ENCODE data around the gene TBPL1. TPM values are rescaled to one million over a fixed set of nuclear protein-coding genes. Genes with fewer than 3 reads are reported as not detected.

The TBPL1 gene
- total and polyA plus RNA-seq, 10 of the 15 experiments (the other 5 are each of a cell fraction or from before 2014, with no cell fraction given) = 34.6 to 71.2 (median 43.0) TPM

DNA sequence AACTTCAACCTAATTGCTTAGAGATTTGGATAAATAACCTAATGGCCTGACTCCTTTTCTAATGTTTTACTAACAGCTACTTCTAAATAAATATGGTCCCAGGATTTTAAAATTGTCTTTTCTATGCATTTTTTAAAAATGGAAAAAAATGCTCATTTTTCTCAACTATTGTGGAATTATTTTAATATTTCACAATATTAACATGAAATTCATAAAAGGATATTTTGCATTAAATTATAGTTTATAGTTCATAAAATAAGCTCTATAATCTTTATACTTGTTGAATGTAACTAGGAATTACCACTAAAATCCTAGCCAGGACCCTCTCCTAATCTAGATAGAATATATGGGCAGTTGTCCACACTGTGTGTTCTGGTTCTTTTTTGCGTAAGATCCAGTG, 37.3 kb downstream of the TBPL1 start:
- H3K4me3 ChIP-seq = no peak overlapping the region
- SMC1A ChIA-PET (ENCODE audit: uncharacterized antibody, unreplicated experiment) = interaction anchor here (2.2 to 2.4 kb wide), 2 partner anchors 34 to 73 kb away, joined by 6 read pairs; no protein-coding TSS in a partner anchor
- TF ChIP-seq EGR1 (IDR thresholded peaks at IDR 0.05; ENCODE audit: borderline replicate concordance in 1 of 2, low read depth in 2 of 2, low read length in 2 of 2) (no peak), SMC3 (IDR thresholded peaks at IDR 0.05; ENCODE audit: borderline replicate concordance, low read length) (no peak), NBN (IDR thresholded peaks at IDR 0.05) (no peak), RFX5 (IDR thresholded peaks at IDR 0.05; ENCODE audit: low read depth, low read length) (no peak), SRF (IDR thresholded peaks at IDR 0.05; ENCODE audit: low read depth in 2 of 2, low read length in 2 of 2) (no peak), YY1 (IDR thresholded peaks at IDR 0.05; ENCODE audit: low read depth, low read length) (no peak), MTA3 (IDR thresholded peaks at IDR 0.05; ENCODE audit: borderline replicate concordance, low read length) (no peak), TCF7 (IDR thresholded peaks at IDR 0.05; ENCODE audit: borderline replicate concordance) (no peak), POLR2A (IDR thresholded peaks at IDR 0.05; ENCODE audit: low read depth, low read length) (no peak), FOXK2 (IDR thresholded peaks at IDR 0.05) (no peak), SUZ12 (IDR thresholded peaks at IDR 0.05; ENCODE audit: unreplicated experiment) (no peak), GATAD2B (conservative IDR thresholded peaks at IDR 0.05; ENCODE audit: low read depth) (no peak), FOXM1 (IDR thresholded peaks at IDR 0.05; ENCODE audit: low read depth, low read length) (no peak), MXI1 (IDR thresholded peaks at IDR 0.05; ENCODE audit: low read depth, low read length) (no peak), CHD2 (IDR thresholded peaks at IDR 0.05; ENCODE audit: borderline replicate concordance, low read depth, low read length) (no peak), LARP7 (IDR thresholded peaks at IDR 0.05) (no peak), CBFB (IDR thresholded peaks at IDR 0.05; ENCODE audit: low read depth) (no peak), ZNF274 (IDR thresholded peaks at IDR 0.05; ENCODE audit: insufficient read depth, insufficient read length) (no peak)
- TF ChIP-seq, protein P1, sequence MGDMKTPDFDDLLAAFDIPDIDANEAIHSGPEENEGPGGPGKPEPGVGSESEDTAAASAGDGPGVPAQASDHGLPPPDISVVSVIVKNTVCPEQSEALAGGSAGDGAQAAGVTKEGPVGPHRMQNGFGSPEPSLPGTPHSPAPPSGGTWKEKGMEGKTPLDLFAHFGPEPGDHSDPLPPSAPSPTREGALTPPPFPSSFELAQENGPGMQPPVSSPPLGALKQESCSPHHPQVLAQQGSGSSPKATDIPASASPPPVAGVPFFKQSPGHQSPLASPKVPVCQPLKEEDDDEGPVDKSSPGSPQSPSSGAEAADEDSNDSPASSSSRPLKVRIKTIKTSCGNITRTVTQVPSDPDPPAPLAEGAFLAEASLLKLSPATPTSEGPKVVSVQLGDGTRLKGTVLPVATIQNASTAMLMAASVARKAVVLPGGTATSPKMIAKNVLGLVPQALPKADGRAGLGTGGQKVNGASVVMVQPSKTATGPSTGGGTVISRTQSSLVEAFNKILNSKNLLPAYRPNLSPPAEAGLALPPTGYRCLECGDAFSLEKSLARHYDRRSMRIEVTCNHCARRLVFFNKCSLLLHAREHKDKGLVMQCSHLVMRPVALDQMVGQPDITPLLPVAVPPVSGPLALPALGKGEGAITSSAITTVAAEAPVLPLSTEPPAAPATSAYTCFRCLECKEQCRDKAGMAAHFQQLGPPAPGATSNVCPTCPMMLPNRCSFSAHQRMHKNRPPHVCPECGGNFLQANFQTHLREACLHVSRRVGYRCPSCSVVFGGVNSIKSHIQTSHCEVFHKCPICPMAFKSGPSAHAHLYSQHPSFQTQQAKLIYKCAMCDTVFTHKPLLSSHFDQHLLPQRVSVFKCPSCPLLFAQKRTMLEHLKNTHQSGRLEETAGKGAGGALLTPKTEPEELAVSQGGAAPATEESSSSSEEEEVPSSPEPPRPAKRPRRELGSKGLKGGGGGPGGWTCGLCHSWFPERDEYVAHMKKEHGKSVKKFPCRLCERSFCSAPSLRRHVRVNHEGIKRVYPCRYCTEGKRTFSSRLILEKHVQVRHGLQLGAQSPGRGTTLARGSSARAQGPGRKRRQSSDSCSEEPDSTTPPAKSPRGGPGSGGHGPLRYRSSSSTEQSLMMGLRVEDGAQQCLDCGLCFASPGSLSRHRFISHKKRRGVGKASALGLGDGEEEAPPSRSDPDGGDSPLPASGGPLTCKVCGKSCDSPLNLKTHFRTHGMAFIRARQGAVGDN (IDR thresholded peaks at IDR 0.05) = no peak
- TF ChIP-seq, protein P2, sequence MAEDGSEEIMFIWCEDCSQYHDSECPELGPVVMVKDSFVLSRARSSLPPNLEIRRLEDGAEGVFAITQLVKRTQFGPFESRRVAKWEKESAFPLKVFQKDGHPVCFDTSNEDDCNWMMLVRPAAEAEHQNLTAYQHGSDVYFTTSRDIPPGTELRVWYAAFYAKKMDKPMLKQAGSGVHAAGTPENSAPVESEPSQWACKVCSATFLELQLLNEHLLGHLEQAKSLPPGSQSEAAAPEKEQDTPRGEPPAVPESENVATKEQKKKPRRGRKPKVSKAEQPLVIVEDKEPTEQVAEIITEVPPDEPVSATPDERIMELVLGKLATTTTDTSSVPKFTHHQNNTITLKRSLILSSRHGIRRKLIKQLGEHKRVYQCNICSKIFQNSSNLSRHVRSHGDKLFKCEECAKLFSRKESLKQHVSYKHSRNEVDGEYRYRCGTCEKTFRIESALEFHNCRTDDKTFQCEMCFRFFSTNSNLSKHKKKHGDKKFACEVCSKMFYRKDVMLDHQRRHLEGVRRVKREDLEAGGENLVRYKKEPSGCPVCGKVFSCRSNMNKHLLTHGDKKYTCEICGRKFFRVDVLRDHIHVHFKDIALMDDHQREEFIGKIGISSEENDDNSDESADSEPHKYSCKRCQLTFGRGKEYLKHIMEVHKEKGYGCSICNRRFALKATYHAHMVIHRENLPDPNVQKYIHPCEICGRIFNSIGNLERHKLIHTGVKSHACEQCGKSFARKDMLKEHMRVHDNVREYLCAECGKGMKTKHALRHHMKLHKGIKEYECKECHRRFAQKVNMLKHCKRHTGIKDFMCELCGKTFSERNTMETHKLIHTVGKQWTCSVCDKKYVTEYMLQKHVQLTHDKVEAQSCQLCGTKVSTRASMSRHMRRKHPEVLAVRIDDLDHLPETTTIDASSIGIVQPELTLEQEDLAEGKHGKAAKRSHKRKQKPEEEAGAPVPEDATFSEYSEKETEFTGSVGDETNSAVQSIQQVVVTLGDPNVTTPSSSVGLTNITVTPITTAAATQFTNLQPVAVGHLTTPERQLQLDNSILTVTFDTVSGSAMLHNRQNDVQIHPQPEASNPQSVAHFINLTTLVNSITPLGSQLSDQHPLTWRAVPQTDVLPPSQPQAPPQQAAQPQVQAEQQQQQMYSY (CRISPR knock-in tag; IDR thresholded peaks at IDR 0.05) = no peak
- no peak overlapping the region for H3K4me2 ChIP-seq (ENCODE audit: control insufficient read depth, insufficient read depth)
- CTCF ChIA-PET = interaction anchor here (1.1 to 3.0 kb wide), 2 partner anchors 11 to 66 kb away, joined by 3 to 11 read pairs; no protein-coding TSS in a partner anchor
- no peaks in the 10 kb centered on the region for H3K27me3 ChIP-seq (replicated peaks in 1 of 2; ENCODE audit: control insufficient read depth in 2 of 2, insufficient read depth in 2 of 2, low read length in 1 of 2)
- H2AFZ ChIP-seq (ENCODE audit: control insufficient read depth, low read depth, low read length) = no peak overlapping the region
- 100% methylated on average over 1 of the region's 1 CpG for WGBS (ENCODE audit: insufficient coverage, insufficient replicate concordance, low lambda C conversion rate, missing lambda C conversion rate)
- intact Hi-C loops (cut with micrococcal nuclease; ENCODE audit: unreplicated experiment) (no loop called here), in situ Hi-C loops (cut with MboI) (no loop called here)
- H3K36me3 ChIP-seq (ENCODE audit: control insufficient read depth in 2 of 2, insufficient read depth in 2 of 2, low read length in 1 of 2) = no peaks in the 10 kb centered on the region; a peak in 2 of 4 replicates
- RAD21 ChIA-PET (ENCODE audit: unreplicated experiment) = interaction anchor here (0.5 kb wide), 1 partner anchor 73 kb away, joined by 3 read pairs; no protein-coding TSS in a partner anchor
- POLR2A ChIA-PET = no interaction called here
- no TSS peak for BruUV-seq (replicated peaks)
- no peaks in the 10 kb centered on the region for H3K9me3 ChIP-seq (replicated peaks; ENCODE audit: control insufficient read depth, insufficient read depth, low read length)
- no peaks in the 10 kb centered on the region for H3K4me1 ChIP-seq (ENCODE audit: control insufficient read depth, insufficient read depth, low read length)
- FAIRE-seq = no peak
- no peaks in the 10 kb centered on the region for H4K20me1 ChIP-seq (ENCODE audit: control insufficient read depth, insufficient read depth)
- no peak for ATAC-seq
- no peaks in the 10 kb centered on the region for H3K79me2 ChIP-seq (ENCODE audit: control insufficient read depth, insufficient read depth, low read length)
- no peak overlapping the region for H3K9ac ChIP-seq (ENCODE audit: control insufficient read depth, insufficient read depth, low read length)
- H3K27ac ChIP-seq (ENCODE audit: control insufficient read depth, insufficient read depth) = no peak overlapping the region
- no peak for DNase-seq (ENCODE audit: low read depth, low spot score)
